ENCODE data around the gene TBC1D5.
"Not testable (repeated sequence)": the region's sequence is repeated elsewhere in the genome, so short reads cannot be mapped to it uniquely, and the experiment has no call there.

DNA sequence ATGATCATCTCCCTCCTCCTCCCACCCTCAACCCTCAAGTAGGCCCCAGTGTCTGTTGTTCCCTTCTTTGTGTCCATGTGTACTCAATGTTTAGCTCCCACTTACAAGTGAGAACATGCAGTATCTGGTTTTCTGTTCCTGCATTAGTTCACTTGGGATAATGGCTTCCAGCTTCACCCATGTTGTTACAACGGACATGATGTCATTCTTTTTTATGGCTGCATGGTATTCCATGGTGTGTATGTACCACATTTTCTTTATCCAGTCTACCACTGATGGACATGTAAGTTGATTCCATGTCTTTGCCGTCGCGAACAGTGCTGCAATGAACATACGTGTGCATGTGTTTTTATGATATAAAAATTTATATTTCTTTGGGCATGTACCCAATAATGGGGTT is 16.6 kb downstream of the TBC1D5 start:
- TF ChIP-seq, protein P1, sequence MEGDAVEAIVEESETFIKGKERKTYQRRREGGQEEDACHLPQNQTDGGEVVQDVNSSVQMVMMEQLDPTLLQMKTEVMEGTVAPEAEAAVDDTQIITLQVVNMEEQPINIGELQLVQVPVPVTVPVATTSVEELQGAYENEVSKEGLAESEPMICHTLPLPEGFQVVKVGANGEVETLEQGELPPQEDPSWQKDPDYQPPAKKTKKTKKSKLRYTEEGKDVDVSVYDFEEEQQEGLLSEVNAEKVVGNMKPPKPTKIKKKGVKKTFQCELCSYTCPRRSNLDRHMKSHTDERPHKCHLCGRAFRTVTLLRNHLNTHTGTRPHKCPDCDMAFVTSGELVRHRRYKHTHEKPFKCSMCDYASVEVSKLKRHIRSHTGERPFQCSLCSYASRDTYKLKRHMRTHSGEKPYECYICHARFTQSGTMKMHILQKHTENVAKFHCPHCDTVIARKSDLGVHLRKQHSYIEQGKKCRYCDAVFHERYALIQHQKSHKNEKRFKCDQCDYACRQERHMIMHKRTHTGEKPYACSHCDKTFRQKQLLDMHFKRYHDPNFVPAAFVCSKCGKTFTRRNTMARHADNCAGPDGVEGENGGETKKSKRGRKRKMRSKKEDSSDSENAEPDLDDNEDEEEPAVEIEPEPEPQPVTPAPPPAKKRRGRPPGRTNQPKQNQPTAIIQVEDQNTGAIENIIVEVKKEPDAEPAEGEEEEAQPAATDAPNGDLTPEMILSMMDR (IDR thresholded peaks at IDR 0.05): not testable (repeated sequence)
- TF ChIP-seq POLR2A (IDR thresholded peaks at IDR 0.05; ENCODE audit: low read length): not testable (repeated sequence)

All from A549 (cell line).